SK-N-SH treated with all-trans-retinoic acid at 6 μM for 48 hours (cell line): Measurements from ENCODE around the gene MLLT1.

Experiments
- ATAC-seq: fragments of 200-7000 bp; cut with Tn5 transposase; 3 replicates; pipeline ENCODE4 v1.9.1; 2020; ENCODE audit warnings: mild to moderate bottlenecking, moderate library complexity
- ARNTL ChIP-seq: fragments of 450-650 bp; formaldehyde crosslinking; IDR thresholded peaks from 2 replicates; pipeline ENCODE4 v1.5.0; 2020; ENCODE audit warnings: low read depth, mild to moderate bottlenecking, moderate library complexity, borderline replicate concordance
- CREB5 ChIP-seq: fragments of 250-450 bp; sonication (Bioruptor Pico); IDR thresholded peaks from 2 replicates; pipeline ENCODE4 v1.5.1; 2020; ENCODE audit warnings: low read depth, mild to moderate bottlenecking, moderate library complexity
- CSDC2 ChIP-seq: fragments of 250-450 bp; sonication (Bioruptor Pico); IDR thresholded peaks from 2 replicates; pipeline ENCODE4 v1.5.0; 2020; ENCODE audit warnings: mild to moderate bottlenecking, moderate library complexity
- ESRRG ChIP-seq: fragments of 250-450 bp; sonication (Bioruptor Pico); IDR thresholded peaks from 2 replicates; pipeline ENCODE4 v1.6.1; 2021; ENCODE audit warnings: mild to moderate bottlenecking
- GLIS3 ChIP-seq: fragments of 250-450 bp; sonication (Bioruptor Pico); IDR thresholded peaks from 2 replicates; pipeline ENCODE4 v1.5.0; 2020; ENCODE audit warnings: mild to moderate bottlenecking, moderate library complexity
- ISL1 ChIP-seq: fragments of 250-450 bp; sonication (Bioruptor Pico); IDR thresholded peaks from 2 replicates; pipeline ENCODE4 v2.1.2; 2022; ENCODE audit warnings: mild to moderate bottlenecking, moderate library complexity
- OSR1 ChIP-seq: fragments of 250-450 bp; sonication (Bioruptor Pico); IDR thresholded peaks from 2 replicates; pipeline ENCODE4 v1.8.0; 2022; ENCODE audit warnings: moderate library complexity, mild to moderate bottlenecking, inconsistent platforms
- PATZ1 ChIP-seq: fragments of 250-450 bp; sonication (Bioruptor Pico); IDR thresholded peaks from 2 replicates; pipeline ENCODE4 v1.8.0; 2020; ENCODE audit warnings: mild to moderate bottlenecking, moderate library complexity, borderline replicate concordance
- RARB ChIP-seq: fragments of 250-450 bp; sonication (Bioruptor Pico); IDR thresholded peaks from 2 replicates; pipeline ENCODE4 v1.8.0; 2021; ENCODE audit warnings: mild to moderate bottlenecking, moderate library complexity
- SNAI2 ChIP-seq: fragments of 250-450 bp; sonication (Bioruptor Pico); IDR thresholded peaks from 2 replicates; pipeline ENCODE4 v1.5.0; 2020; ENCODE audit warnings: mild to moderate bottlenecking, moderate library complexity
- TCF4 ChIP-seq: fragments of 250-450 bp; sonication (Bioruptor Pico); IDR thresholded peaks from 2 replicates; pipeline ENCODE4 v1.8.0; 2021; ENCODE audit warnings: mild to moderate bottlenecking, moderate library complexity, borderline replicate concordance
- TOX ChIP-seq: fragments of 250-450 bp; sonication (Bioruptor Pico); IDR thresholded peaks from 2 replicates; pipeline ENCODE4 v1.8.0; 2021; ENCODE audit warnings: mild to moderate bottlenecking, moderate library complexity, borderline replicate concordance
- TSHZ2 ChIP-seq: fragments of 250-450 bp; sonication (Bioruptor Pico); IDR thresholded peaks from 2 replicates; pipeline ENCODE4 v1.5.0; 2020; ENCODE audit warnings: mild to moderate bottlenecking, moderate library complexity
- ZC3H10 ChIP-seq: fragments of 250-450 bp; sonication (Bioruptor Pico); IDR thresholded peaks from 2 replicates; pipeline ENCODE4 v1.5.1; 2021; ENCODE audit warnings: mild to moderate bottlenecking, moderate library complexity
- ZFP3 ChIP-seq: fragments of 250-450 bp; sonication (Bioruptor Pico); IDR thresholded peaks from 2 replicates; pipeline ENCODE4 v1.5.0; 2020; ENCODE audit warnings: mild to moderate bottlenecking, moderate library complexity
- ZFP30 ChIP-seq: fragments of 450-650 bp; formaldehyde crosslinking; IDR thresholded peaks from 2 replicates; pipeline ENCODE4 v1.5.0; 2022; ENCODE audit warnings: mild to moderate bottlenecking, moderate library complexity
- ZNF565 ChIP-seq: fragments of 450-650 bp; formaldehyde crosslinking; conservative IDR thresholded peaks from 2 replicates; pipeline ENCODE4 v1.5.0; 2020; ENCODE audit warnings: low read depth, mild to moderate bottlenecking, moderate library complexity
- ZNF70 ChIP-seq: fragments of 450-650 bp; formaldehyde crosslinking; IDR thresholded peaks from 2 replicates; pipeline ENCODE4 v1.5.0; 2020; ENCODE audit warnings: mild to moderate bottlenecking, moderate library complexity
- ZNF8 ChIP-seq: fragments of 450-650 bp; formaldehyde crosslinking; IDR thresholded peaks from 2 replicates; pipeline ENCODE4 v1.5.0; 2020; ENCODE audit warnings: mild to moderate bottlenecking, moderate library complexity
- TF ChIP-seq, protein P1 (sequence below): fragments of 250-450 bp; sonication (Bioruptor Pico); IDR thresholded peaks from 2 replicates; pipeline ENCODE4 v1.5.1; 2021; ENCODE audit warnings: mild to moderate bottlenecking, moderate library complexity
- TF ChIP-seq, protein P2 (sequence below): fragments of 250-450 bp; sonication (Bioruptor Pico); IDR thresholded peaks from 2 replicates; pipeline ENCODE4 v1.8.0; 2021; ENCODE audit warnings: low read depth, mild to moderate bottlenecking, moderate library complexity, borderline replicate concordance

The MLLT1 gene

GRCh38 chr19:6220385-6221191, 59.2 kb downstream of the MLLT1 start:
- ATAC-seq: no peak
- TF ChIP-seq CSDC2 (CRISPR knock-in tag) (no peak), ZNF565 (CRISPR knock-in tag) (no peak), PATZ1 (CRISPR knock-in tag) (no peak), ZFP3 (CRISPR knock-in tag) (no peak), GLIS3 (no peak), ZNF8 (no peak), TCF4 (CRISPR knock-in tag) (no peak)
- TF ChIP-seq, all 23 proteins: peak for 0

DNA sequence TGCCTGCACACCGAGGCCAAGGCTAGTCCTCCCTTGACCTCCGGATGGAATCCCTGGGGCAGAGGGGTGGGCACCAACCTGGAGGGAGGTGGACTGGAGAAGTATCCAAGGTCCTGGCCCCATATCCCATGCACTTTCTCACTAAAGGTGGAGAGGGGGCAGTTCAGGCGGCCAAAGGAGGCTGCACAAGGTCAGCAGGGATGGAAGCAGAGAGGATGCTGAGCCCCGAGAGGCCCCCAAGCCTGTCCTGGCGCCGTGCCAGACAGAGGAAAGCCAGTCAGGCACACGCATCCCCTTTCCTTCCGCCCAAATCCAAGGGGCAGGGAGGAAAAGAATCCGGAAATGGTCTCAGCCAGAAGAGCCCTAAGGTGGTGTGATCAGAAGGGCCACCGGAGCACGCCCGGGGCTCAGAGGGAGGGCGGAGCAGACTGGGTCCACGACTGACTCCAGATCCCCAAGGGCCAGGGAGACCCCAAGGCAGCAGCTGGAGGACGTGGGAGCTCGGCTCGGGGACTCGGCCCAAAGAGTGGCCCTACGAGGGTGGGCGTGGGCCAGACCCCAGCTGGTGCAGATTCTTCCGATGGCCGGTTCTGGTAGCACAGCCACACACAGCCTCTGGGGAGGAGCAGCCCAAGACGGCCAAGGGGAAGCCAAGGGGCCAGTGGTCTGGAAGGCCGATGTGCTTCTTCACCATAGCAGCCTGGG, 60.0 kb downstream of the MLLT1 start:
- TF ChIP-seq SNAI2 (CRISPR knock-in tag) (no peak), TCF4 (CRISPR knock-in tag) (no peak), ISL1 (CRISPR knock-in tag) (no peak), ARNTL (CRISPR knock-in tag) (no peak), RARB (no peak)
- TF ChIP-seq, protein P1, sequence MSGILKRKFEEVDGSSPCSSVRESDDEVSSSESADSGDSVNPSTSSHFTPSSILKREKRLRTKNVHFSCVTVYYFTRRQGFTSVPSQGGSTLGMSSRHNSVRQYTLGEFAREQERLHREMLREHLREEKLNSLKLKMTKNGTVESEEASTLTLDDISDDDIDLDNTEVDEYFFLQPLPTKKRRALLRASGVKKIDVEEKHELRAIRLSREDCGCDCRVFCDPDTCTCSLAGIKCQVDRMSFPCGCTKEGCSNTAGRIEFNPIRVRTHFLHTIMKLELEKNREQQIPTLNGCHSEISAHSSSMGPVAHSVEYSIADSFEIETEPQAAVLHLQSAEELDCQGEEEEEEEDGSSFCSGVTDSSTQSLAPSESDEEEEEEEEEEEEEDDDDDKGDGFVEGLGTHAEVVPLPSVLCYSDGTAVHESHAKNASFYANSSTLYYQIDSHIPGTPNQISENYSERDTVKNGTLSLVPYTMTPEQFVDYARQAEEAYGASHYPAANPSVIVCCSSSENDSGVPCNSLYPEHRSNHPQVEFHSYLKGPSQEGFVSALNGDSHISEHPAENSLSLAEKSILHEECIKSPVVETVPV (CRISPR knock-in tag): no peak
- TF ChIP-seq, all 23 proteins: peak for 0
- ATAC-seq: no peak

DNA sequence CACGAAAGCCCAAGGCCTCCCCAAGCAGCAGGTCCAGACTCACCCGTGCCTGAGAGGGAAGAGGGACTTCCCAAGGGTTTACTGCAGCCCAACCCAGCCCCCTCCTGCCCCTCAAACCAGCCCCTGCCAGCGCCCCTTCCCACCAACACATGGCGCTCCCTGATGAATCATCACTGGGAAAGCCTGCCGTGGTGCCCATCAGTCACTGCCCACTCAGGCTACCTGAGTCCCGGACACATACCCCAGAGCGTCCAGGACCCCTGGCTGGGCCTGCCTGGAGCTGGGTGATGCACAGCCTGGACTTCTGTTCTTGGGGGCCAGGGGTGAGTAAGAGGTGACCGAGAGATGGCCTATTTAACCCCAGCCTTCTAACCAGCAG, 60.6 kb downstream of the MLLT1 start:
- no peak for ATAC-seq
- TF ChIP-seq ZFP3 (CRISPR knock-in tag): no peak
- TF ChIP-seq ISL1 (CRISPR knock-in tag): no peak
- TF ChIP-seq, protein P2, sequence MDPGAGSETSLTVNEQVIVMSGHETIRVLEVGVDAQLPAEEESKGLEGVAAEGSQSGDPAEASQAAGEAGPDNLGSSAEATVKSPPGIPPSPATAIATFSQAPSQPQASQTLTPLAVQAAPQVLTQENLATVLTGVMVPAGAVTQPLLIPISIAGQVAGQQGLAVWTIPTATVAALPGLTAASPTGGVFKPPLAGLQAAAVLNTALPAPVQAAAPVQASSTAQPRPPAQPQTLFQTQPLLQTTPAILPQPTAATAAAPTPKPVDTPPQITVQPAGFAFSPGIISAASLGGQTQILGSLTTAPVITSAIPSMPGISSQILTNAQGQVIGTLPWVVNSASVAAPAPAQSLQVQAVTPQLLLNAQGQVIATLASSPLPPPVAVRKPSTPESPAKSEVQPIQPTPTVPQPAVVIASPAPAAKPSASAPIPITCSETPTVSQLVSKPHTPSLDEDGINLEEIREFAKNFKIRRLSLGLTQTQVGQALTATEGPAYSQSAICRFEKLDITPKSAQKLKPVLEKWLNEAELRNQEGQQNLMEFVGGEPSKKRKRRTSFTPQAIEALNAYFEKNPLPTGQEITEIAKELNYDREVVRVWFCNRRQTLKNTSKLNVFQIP: no peak
- TF ChIP-seq, all 23 proteins: peak for 0

DNA sequence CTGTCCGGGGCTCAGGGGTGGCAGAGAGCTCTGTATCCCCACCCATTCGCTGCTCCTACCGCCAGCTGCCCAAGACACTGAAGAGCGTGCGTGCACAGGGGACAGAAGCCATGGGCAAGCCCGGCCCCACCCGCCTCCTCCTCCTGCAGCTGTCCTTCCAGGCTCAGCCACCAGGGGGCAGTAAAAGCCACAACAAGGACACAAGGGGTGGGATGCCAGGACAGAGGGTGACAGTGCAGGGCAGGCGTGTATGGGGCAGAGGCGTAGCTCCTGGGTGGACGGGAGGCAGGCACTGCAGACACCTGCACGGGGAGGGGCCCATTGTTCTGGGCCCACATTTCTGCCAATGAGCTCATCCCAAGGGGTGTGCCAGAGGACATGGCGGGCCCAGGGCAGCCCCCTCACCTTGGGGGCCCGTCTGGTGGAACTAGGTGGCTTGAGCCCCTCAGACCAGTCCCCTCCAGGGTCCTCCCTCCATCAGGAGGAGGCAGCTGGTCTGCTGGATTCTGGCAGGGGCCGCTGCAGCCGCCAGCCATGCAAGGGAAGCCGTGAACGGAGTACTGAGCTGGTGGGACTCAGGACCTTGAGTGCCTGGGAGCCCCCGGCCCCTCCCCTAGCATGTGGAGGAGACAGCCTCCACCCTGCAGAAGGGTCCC, 61.2 kb downstream of the MLLT1 start:
- no peak for TF ChIP-seq CREB5 (CRISPR knock-in tag)
- TF ChIP-seq SNAI2 (CRISPR knock-in tag): no peak
- no peak for TF ChIP-seq ZNF70 (CRISPR knock-in tag)
- ATAC-seq: peak; percentile 88

GRCh38 chr19:6217752-6218334, 61.9 kb downstream of the MLLT1 start:
- ATAC-seq: no peak
- TF ChIP-seq ZFP30: no peak
- TF ChIP-seq OSR1 (CRISPR knock-in tag): no peak
- TF ChIP-seq ZFP3 (CRISPR knock-in tag): no peak
- TF ChIP-seq ZNF70 (CRISPR knock-in tag): no peak
- no peak for TF ChIP-seq ZC3H10 (CRISPR knock-in tag)
- TF ChIP-seq TSHZ2 (CRISPR knock-in tag): no peak
- TF ChIP-seq ARNTL (CRISPR knock-in tag): no peak
- no peak for TF ChIP-seq ZNF565 (CRISPR knock-in tag)
- TF ChIP-seq, protein P2: no peak
- no peak for TF ChIP-seq TOX
- no peak for TF ChIP-seq ISL1 (CRISPR knock-in tag)
- no peak for TF ChIP-seq TCF4 (CRISPR knock-in tag)
- no peak for TF ChIP-seq ESRRG (CRISPR knock-in tag)
